ENCODE measurements around the gene RAE1. TPM values are rescaled to one million over a fixed set of nuclear protein-coding genes. Genes with fewer than 3 reads are reported as not detected.

Gene RAE1
- total RNA-seq, 1 experiment from 2014 or later: 53.1 TPM

DNA sequence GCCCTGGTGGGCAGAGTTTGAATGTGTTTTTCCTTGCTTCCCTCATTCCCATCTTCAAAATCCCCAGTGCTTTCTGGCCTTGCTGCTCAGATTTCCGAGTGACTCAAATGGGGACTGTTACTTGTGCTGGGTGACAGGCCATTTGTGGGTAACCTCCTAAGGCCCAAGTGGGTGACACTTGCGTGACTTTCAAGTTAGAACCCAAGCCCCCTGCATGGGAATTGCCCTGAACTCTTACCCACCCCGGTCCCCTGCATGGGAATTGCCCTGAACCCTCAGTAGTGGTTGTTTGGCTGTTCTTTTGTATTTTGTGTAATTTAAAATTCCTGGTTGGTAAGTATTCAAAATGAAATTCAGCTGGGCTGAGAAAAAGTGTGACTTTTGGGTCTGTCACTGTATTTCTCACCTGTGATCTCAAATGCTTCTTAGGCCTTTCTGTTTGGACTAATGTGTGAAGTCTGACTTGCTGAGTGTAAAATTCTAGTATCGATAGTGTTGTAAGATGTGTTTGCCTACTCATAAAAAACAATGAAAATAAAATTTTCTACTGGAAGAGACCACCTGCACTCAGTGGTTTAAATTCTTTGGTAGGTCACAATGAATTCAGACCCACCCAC lies 27.7 kb downstream of the RAE1 start:
- no peak overlapping the region for H2AFZ ChIP-seq (ENCODE audit: low read length)
- peaks cover 32 to 62% (median 53%) of the 10 kb centered on the region in 3 experiments for H3K36me3 Mint-ChIP-seq (ENCODE audit: insufficient read depth in 1 of 3, low read depth in 3 of 3)
- H3K4me1 ChIP-seq (ENCODE audit: insufficient read depth, low read length): no peaks in the 10 kb centered on the region
- H2AK5ac ChIP-seq (ENCODE audit: insufficient read length, low read length): no peak overlapping the region
- H3K4ac ChIP-seq (ENCODE audit: low read depth, low read length): no peak overlapping the region
- H3K23me2 ChIP-seq (ENCODE audit: insufficient read length, low read depth, low read length, poor library complexity, severe bottlenecking): no peaks in the 10 kb centered on the region
- no peak overlapping the region for H4K5ac ChIP-seq (ENCODE audit: insufficient read length, low read depth, low read length)
- H3K4me2 ChIP-seq (ENCODE audit: insufficient read depth, insufficient read length, low read length): no peak overlapping the region
- no peak overlapping the region for H2BK5ac ChIP-seq (ENCODE audit: insufficient read length, low read length)
- no peak overlapping the region for H3K23ac ChIP-seq (ENCODE audit: insufficient read length, low read depth, low read length)
- no peak overlapping the region for H2BK20ac ChIP-seq (ENCODE audit: low read depth, low read length, poor library complexity, severe bottlenecking)
- no peak overlapping the region for H2BK12ac ChIP-seq (ENCODE audit: insufficient read length, low read depth, low read length)
- H3K4me3 Mint-ChIP-seq: no peak overlapping the region
- no peak overlapping the region for H4K91ac ChIP-seq (ENCODE audit: insufficient read length, low read depth, low read length)
- H3K27me3 ChIP-seq (ENCODE audit: insufficient read depth, low read length): no peaks in the 10 kb centered on the region
- H3K9ac ChIP-seq (ENCODE audit: extremely low read depth, insufficient read length, low read length): no peak overlapping the region
- H3K9me3 ChIP-seq (ENCODE audit: control insufficient read depth, low read depth, low read length): no peaks in the 10 kb centered on the region
- no peak overlapping the region for H3K27ac ChIP-seq (ENCODE audit: insufficient read length, low read depth, low read length)
- H3K27ac Mint-ChIP-seq: 0 out of 7 replicates have a peak overlapping the region, but pooled peaks of 1 of the 3 experiments have one; percentile 61
- H3K14ac ChIP-seq (ENCODE audit: insufficient read depth, low read length): no peak overlapping the region
- H4K8ac ChIP-seq (replicated peaks; ENCODE audit: insufficient read length, low read depth, low read length): no peak overlapping the region
- no peaks in the 10 kb centered on the region for H4K20me1 ChIP-seq (ENCODE audit: control insufficient read depth, insufficient read depth, insufficient read length)
- no peak overlapping the region for H3K56ac ChIP-seq (ENCODE audit: insufficient read length, low read depth, low read length)
- no peaks in the 10 kb centered on the region for H3K79me2 ChIP-seq (ENCODE audit: insufficient read depth, low read length)
- DNase-seq: no peak
- H2BK15ac ChIP-seq (ENCODE audit: low read depth, low read length): no peak overlapping the region
- no peak overlapping the region for H2BK120ac ChIP-seq (ENCODE audit: low read depth, low read length, poor library complexity, severe bottlenecking)
- TF ChIP-seq, protein P1, sequence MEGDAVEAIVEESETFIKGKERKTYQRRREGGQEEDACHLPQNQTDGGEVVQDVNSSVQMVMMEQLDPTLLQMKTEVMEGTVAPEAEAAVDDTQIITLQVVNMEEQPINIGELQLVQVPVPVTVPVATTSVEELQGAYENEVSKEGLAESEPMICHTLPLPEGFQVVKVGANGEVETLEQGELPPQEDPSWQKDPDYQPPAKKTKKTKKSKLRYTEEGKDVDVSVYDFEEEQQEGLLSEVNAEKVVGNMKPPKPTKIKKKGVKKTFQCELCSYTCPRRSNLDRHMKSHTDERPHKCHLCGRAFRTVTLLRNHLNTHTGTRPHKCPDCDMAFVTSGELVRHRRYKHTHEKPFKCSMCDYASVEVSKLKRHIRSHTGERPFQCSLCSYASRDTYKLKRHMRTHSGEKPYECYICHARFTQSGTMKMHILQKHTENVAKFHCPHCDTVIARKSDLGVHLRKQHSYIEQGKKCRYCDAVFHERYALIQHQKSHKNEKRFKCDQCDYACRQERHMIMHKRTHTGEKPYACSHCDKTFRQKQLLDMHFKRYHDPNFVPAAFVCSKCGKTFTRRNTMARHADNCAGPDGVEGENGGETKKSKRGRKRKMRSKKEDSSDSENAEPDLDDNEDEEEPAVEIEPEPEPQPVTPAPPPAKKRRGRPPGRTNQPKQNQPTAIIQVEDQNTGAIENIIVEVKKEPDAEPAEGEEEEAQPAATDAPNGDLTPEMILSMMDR (conservative IDR thresholded peaks at IDR 0.05): no peak
- no peaks in the 10 kb centered on the region for H3K9me3 Mint-ChIP-seq
- peaks cover 10 to 14% of the 10 kb centered on the region in 2 experiments for H3K4me1 Mint-ChIP-seq
- H3K27me3 Mint-ChIP-seq (ENCODE audit: low read depth): no peaks in the 10 kb centered on the region
- no CpG with 5 or more reads among the region's 4 CpGs for WGBS (ENCODE audit: extremely low coverage, insufficient read length, low lambda C conversion rate)
- no peak overlapping the region for H3K18ac ChIP-seq (ENCODE audit: insufficient read length, low read depth, low read length)
- no peak overlapping the region for H3T11ph ChIP-seq (ENCODE audit: low read length)
- no peaks in the 10 kb centered on the region for H3K79me1 ChIP-seq (ENCODE audit: insufficient read depth, low read depth, low read length, poor library complexity, severe bottlenecking)
